ENCODE measurements around the gene GET4.

The GET4 gene

GRCh38 chr7:833601-834258 lies 42.6 kb upstream of the GET4 start:
- FAIRE-seq: no peak
- TF ChIP-seq CTCF (IDR thresholded peaks at IDR 0.05; ENCODE audit: insufficient read depth, missing control alignments): no peak
- DNase-seq (ENCODE audit: insufficient read length, low spot score): no peak

GRCh38 chr7:834277-834676 lies 42.1 kb upstream of the GET4 start:
- no peak for TF ChIP-seq CTCF (IDR thresholded peaks at IDR 0.05; ENCODE audit: insufficient read depth, missing control alignments)
- DNase-seq (ENCODE audit: insufficient read length, low spot score): no peak
- FAIRE-seq: no peak

DNA sequence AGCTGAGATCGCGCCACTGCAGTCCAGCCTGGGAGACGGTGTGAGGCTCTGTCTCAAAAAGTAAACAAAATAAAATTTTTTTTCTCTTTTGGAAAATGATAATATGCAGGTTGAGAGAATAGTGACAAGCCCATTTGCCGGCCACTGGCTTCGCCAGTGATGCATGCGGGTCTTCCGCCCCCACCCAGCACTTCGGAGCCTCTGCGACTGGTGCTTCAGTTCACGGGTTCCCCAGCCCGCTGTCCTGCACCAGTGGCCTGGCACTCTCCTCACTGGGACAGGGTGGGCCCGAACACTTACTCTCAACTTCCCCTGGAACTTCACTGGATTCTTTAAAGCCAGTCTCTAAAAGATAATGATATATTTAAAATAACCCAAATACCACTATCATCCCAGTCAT lies 41.3 kb upstream of the GET4 start:
- DNase-seq (ENCODE audit: insufficient read length, low spot score) (no peak), FAIRE-seq (no peak)
- no peak for TF ChIP-seq CTCF (IDR thresholded peaks at IDR 0.05; ENCODE audit: insufficient read depth, missing control alignments)

DNA sequence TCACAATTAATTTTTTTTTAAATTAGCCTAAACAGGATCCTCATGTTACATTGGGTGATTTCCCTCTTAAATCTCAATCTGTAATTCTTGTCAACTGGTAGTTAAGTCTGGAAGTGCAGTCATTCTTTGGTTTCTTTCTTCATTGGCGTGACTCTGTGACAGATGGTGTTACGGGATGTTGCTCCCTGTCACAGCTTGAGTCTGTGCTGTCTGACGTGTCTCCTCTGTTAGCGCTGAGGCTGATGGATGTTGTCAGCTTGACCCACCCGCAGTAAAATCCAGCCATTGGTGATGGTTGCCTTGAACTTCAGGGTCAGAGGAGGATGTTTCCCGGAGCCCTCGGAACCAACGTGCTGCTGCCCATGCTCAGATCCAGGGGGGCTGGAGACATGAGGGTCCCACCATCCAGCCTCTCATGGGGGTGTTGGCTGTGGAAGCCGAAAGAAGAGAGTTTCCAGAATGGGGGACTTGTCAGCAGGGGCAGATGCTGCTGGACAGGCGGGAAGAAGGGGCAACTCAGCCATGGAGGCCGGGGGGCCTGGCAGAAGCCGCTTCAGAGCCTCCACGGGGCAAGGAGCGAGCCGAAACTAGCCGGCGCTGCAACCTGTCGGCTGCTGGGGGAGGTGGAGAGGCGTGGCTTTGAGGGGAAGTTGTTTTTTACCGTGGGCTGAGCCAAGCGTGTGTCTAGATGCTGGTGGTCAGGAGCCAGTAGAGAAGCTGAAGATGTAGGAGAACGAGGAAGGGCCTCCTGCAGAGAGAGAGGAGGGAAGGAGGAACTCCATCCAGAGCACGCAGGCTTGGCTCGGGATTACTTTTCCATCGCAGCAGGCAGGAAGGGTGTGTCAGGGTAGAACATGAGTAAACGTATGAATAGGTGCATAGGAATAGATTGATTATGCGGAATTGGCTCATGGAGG lies 40.6 kb upstream of the GET4 start:
- no peak for TF ChIP-seq CTCF (IDR thresholded peaks at IDR 0.05; ENCODE audit: insufficient read depth, missing control alignments)
- FAIRE-seq: no peak
- no peak for DNase-seq (ENCODE audit: insufficient read length, low spot score)

DNA sequence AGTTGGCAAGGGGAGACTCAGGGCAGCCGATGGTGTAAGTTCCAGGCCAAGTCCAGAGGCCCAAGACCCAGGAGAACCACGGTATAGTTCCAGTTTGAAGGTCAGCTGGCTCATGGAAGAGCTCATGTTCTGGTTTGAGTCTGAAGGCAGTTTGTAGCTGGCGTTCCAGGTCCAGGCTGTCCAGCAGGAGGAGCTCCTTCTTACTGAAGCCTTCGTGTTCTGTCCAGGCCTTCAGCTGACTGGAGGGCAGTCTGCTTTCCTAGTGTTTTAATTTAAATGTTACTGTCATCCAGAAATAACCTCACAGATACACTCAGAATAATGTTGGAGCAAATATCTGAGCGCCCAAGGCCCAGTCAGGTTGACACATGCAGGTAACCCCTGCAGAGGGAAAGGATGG lies 39.9 kb upstream of the GET4 start:
- no peak for FAIRE-seq
- DNase-seq (ENCODE audit: insufficient read length, low spot score): no peak
- peak; percentile 22 for TF ChIP-seq CTCF (IDR thresholded peaks at IDR 0.05; ENCODE audit: insufficient read depth, missing control alignments)

- FAIRE-seq: no peak
- TF ChIP-seq CTCF (IDR thresholded peaks at IDR 0.05; ENCODE audit: insufficient read depth, missing control alignments): no peak
- no peak for DNase-seq (ENCODE audit: insufficient read length, low spot score)
Measured at GRCh38 chr7:837001-837400, 39.4 kb upstream of the GET4 start.

All from D721Med (cell line).